Skeletal muscle cell (primary cell): ENCODE measurements around the gene SSBP2.
"Not testable (repeated sequence)": the region's sequence is repeated elsewhere in the genome, so short reads cannot be mapped to it uniquely, and the experiment has no call there.

ENCODE experiments used
- DNase-seq: peaks from one replicate; pipeline ENCODE4 v3.0.0-alpha.2; 2010; ENCODE audit warnings: low read depth
- H3K4me3 ChIP-seq: 2 replicates; pipeline ENCODE4 v1.5.1; 2011; ENCODE audit warnings: low read depth, mild to moderate bottlenecking, control low read depth, low read length, moderate library complexity

The SSBP2 gene

GRCh38 chr5:81628061-81628460, 122.8 kb downstream of the SSBP2 start:
- not testable (repeated sequence) for H3K4me3 ChIP-seq

GRCh38 chr5:81626524-81626923, 124.4 kb downstream of the SSBP2 start:
- H3K4me3 ChIP-seq: no peak overlapping the region
- peak; percentile 52 for DNase-seq

More at GRCh38 chr5:81628061-81628460, 122.8 kb downstream of the SSBP2 start:
- DNase-seq: not testable (repeated sequence)

GRCh38 chr5:81609810-81610375, 141.0 kb downstream of the SSBP2 start:
- no peak for DNase-seq
- H3K4me3 ChIP-seq: no peak overlapping the region

DNA sequence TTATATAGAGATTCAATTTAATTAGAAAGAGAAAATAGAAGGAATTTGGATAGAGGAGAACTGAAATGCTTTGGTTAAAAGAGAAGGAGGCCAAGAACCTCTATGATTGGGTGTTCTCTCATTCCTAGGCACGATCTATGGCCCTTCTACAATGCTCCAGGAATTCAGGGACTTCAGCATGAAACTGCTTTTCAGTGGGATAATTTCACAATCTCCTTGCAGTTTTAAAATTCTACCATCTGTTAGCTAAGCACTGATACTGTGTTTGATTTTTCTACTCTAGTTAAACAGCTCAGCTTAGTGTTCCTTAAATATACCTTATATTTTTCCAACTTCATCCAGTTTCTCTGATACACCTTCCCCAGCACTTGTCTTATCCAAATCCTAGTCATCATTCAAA, 141.9 kb downstream of the SSBP2 start:
- no peak for DNase-seq
- H3K4me3 ChIP-seq: no peak overlapping the region

GRCh38 chr5:81607693-81608092, 143.2 kb downstream of the SSBP2 start:
- no peak for DNase-seq

DNA sequence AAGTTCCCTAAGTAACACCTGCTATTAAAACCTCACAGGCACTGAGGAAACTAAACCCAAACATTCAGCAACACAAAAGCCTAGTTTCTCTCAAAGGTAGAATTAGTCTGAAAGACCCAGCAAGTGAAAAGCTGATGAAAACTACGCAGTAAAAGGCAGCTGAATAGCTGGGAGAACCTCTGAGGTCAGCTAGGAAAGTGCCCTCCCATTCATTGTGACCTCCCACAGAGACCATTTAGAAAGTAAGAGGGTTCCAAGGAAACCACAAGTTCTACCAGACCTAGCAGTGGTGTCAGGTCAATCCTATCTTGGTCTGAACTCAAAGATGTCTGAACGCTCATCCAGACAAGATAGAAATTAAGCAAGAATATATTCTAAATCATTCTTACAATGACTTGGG, 144.7 kb downstream of the SSBP2 start:
- H3K4me3 ChIP-seq: no peak overlapping the region
- no peak for DNase-seq

More at GRCh38 chr5:81607693-81608092, 143.2 kb downstream of the SSBP2 start:
- no peak overlapping the region for H3K4me3 ChIP-seq

GRCh38 chr5:81605299-81605698, 145.6 kb downstream of the SSBP2 start:
- H3K4me3 ChIP-seq: no peak overlapping the region
- DNase-seq: no peak

- no peak overlapping the region for H3K4me3 ChIP-seq
- DNase-seq: no peak
Measured at GRCh38 chr5:81604193-81604592, 146.7 kb downstream of the SSBP2 start.

DNA sequence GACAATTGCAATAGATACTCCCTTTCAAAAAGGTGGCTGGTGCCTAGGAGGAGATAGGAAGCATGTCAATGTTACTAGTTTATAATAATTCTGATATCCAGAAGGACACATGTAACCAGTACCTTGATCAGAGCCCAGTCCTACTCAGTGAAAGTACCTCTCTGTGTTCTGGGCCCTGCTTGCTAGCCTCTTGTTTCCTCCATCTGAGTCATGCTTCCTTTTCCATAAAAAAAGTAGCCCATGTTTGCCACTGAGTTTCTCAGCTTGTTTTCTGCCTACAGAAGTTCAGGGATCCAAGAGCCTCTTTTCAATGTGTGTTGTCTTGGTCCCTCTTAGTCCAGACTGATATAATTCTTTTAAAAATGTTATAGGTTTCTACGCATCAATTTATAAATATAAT, 149.0 kb downstream of the SSBP2 start:
- no peak overlapping the region for H3K4me3 ChIP-seq
- DNase-seq: no peak

DNA sequence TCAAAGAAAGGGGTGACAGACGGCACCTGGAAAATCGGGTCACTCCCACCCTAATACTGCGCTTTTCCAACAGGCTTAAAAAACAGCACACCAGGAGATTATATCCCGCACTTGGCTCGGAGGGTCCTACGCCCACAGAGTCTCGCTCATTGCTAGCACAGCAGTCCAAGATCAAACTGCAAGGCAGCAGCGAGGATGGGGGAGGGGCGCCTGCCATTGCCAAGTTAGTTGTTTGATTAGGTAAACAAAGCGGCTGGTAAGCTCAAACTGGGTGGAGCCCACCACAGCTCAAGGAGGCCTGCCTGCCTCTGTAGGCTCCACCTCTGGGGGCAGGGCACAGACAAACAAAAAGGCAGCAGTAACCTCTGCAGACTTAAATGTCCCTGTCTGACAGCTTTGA, 158.8 kb downstream of the SSBP2 start:
- not testable (repeated sequence) for H3K4me3 ChIP-seq, DNase-seq

- no peak overlapping the region for H3K4me3 ChIP-seq
- no peak for DNase-seq
Measured at GRCh38 chr5:81590498-81591384, 160.2 kb downstream of the SSBP2 start.

DNA sequence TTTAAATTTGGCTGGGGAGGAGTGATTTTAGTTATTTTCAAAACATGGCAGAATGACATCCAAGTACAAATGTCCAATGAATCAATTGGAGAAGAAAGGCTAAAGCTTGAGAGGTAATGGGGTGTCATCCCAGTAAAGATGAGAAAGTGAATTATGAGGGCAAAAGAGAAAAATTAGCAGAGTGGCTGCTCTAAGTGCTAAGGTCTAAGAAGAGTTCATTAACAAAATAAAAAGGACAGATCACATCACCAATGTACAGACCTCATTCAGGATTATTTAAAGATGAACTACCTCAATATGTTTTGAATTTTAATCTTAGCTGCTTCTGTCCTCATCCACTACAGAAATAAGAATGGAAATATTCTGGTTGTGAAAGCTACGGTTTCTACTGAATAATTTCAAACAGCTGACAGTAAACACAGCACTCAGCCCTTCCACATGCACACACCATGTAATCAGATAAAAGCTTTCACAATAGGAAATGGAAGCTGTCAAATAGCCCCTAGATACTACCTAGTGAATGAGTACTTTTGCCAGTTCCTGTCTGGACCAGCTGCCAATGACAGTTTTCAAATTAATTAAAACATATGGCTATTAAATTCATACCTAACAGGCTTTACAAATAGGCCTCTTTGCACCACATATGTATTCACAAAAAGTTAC, 171.5 kb downstream of the SSBP2 start:
- H3K4me3 ChIP-seq: no peak overlapping the region
- no peak for DNase-seq

GRCh38 chr5:81577091-81577490, 173.8 kb downstream of the SSBP2 start:
- DNase-seq: no peak

DNA sequence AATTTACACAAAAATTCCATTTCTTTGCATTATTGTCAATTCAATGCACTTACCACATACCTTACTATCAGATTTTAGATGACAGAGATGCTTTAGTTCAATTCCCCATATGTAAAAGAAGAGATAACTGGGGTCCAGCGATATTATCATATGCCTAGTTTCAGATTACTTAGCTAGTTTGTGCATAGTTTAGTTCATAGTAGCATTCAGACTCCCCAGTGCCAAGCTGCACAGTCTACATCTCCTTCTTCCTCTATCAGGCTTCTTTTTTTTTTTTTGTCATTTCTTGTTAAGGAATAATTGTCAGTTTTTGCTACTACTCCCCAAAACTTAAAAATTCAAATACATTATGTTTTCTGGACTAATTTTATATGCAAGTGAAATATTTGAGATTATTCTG, 175.0 kb downstream of the SSBP2 start:
- no peak for DNase-seq
- H3K4me3 ChIP-seq: no peak overlapping the region

More at GRCh38 chr5:81577091-81577490, 173.8 kb downstream of the SSBP2 start:
- no peak overlapping the region for H3K4me3 ChIP-seq

DNA sequence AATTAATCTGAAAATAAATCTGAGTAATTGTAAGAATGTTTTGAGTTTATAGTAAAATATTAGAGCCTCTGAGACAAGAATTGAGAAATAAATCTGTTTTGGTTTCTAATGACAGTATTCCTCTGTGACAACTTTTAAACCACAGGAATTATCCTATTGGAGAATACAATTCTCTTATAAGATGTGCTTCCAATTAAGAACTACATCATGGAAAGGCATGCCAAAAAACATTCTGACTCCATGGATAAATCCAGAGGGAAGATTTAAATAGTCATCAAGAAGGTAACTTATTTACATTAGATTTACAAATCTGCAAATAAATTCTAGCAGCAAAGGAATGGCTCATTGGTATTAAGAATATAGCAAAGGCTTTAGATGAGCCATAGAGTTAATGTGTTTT, 178.7 kb downstream of the SSBP2 start:
- no peak for DNase-seq
- no peak overlapping the region for H3K4me3 ChIP-seq

DNA sequence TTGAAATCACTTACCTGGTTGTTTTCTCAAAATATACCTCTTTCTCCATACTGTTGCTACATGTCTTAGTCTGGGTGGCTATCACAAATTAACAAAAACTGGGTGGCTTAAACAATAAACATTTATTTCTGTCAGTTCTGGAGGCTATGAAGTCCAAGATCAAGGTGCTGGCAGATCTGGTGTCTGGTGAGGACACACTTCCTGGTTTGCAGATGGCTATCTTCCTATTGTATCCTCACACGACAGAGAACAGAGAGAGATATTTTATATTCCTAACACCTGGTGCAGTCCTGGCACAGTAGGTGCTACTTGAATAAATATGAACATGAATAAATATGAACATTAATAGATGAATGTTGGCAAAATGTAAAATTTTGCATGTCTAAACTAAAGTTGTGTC, 192.7 kb downstream of the SSBP2 start:
- no peak overlapping the region for H3K4me3 ChIP-seq
- DNase-seq: no peak

DNA sequence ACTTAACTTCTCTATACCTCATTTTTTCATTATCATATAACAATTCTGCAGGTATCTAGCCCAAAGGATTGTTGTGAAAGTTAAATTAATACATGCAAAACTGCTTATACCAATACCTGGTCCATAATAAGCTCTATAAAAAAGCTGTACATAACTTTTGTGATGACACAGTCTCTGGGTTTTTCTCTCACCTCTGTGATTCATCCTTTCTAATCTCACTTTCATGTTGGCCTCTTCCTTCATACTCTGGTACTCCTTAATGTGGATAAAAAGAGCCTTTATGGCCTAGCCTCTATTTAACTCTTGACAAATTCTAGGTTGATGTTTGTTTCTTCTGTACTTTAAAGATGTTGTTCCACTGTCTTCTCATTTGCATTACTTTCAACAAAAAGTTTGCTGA, 194.1 kb downstream of the SSBP2 start:
- DNase-seq: no peak
- H3K4me3 ChIP-seq: no peak overlapping the region

- DNase-seq: no peak
- no peak overlapping the region for H3K4me3 ChIP-seq
Measured at GRCh38 chr5:81555865-81556264, 195.0 kb downstream of the SSBP2 start.

GRCh38 chr5:81554647-81555046, 196.2 kb downstream of the SSBP2 start:
- DNase-seq: no peak

DNA sequence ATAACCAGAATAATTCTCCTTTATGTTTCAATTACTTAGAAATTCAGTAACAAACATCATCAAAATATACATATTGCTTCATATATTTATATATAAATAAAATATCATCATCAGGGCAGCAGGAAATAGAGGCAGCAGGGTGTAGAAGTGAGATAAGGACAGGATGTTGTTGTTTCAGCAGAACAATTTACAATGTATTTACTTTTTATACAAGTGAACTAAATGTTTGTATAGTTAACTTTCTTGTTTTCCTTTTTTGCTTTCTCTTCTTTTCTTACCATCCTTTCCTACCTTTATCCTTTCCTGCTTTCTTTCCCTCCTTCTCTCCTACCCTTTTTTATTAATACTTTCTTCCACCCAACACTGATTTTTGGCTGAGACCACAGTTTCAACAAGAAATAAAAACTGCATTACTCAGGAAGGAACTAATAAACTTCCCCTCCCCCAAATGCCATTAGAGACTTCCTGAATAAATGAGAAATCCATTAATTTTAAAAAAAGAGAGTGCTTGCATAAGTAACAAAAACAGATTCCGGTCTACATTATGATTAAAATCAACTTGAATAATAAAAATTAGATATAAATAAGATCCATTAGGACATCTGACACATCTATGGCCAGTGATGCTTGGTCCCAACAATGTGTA, 197.2 kb downstream of the SSBP2 start:
- no peak for DNase-seq
- H3K4me3 ChIP-seq: no peak overlapping the region

More at GRCh38 chr5:81554647-81555046, 196.2 kb downstream of the SSBP2 start:
- no peak overlapping the region for H3K4me3 ChIP-seq
